Measurements from ENCODE around the gene NLGN1. TPM values are rescaled to one million over a fixed set of nuclear protein-coding genes. Genes with fewer than 3 reads are reported as not detected.

Gene NLGN1
- total RNA-seq, 4 donors from 2014 or later = 12.9 to 20.9 (median 18.0) TPM

DNA sequence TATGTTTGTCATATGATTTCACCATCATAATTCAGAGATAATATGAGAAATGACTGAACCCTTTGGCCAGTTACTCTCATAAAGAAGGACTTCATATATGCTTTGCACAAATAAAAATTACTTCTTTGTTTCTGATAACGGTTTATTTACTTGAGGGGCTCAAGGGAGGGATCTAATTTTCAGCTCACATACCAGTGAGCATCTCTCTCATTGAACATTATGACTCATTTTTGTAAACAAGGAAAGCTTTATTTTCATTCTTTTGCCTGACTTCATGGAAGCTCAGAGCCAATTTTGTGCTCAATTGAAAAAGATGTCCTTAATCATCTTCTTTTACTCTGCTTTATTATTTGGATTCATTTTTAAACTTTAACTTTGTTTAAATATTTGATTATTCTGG, 5.8 kb downstream of the NLGN1 start:
- intact Hi-C loops (cut with DNase I) = no loop called here
- no peak for TF ChIP-seq POLR2A (IDR thresholded peaks at IDR 0.05; ENCODE audit: low read depth)
- TF ChIP-seq POLR2AphosphoS5 (IDR thresholded peaks at IDR 0.05) = no peak
- no peak for TF ChIP-seq EP300 (IDR thresholded peaks at IDR 0.05)
- TF ChIP-seq, protein P1, sequence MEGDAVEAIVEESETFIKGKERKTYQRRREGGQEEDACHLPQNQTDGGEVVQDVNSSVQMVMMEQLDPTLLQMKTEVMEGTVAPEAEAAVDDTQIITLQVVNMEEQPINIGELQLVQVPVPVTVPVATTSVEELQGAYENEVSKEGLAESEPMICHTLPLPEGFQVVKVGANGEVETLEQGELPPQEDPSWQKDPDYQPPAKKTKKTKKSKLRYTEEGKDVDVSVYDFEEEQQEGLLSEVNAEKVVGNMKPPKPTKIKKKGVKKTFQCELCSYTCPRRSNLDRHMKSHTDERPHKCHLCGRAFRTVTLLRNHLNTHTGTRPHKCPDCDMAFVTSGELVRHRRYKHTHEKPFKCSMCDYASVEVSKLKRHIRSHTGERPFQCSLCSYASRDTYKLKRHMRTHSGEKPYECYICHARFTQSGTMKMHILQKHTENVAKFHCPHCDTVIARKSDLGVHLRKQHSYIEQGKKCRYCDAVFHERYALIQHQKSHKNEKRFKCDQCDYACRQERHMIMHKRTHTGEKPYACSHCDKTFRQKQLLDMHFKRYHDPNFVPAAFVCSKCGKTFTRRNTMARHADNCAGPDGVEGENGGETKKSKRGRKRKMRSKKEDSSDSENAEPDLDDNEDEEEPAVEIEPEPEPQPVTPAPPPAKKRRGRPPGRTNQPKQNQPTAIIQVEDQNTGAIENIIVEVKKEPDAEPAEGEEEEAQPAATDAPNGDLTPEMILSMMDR (IDR thresholded peaks at IDR 0.05) = no peak
- H3K36me3 ChIP-seq = no peaks in the 10 kb centered on the region
- H3K27ac ChIP-seq (replicated peaks in 1 of 4) = no peak overlapping the region
- 58% methylated on average over 1 of the region's 1 CpG for WGBS
- no peaks in the 10 kb centered on the region for H3K27me3 ChIP-seq
- peaks cover 0 to 27% (median 16%) of the 10 kb centered on the region in 4 donors for H3K4me1 ChIP-seq
- no peaks in the 10 kb centered on the region for H3K9me3 ChIP-seq
- H3K4me3 ChIP-seq = no peak overlapping the region
- no peak for DNase-seq (ENCODE audit: extremely low spot score)

DNA sequence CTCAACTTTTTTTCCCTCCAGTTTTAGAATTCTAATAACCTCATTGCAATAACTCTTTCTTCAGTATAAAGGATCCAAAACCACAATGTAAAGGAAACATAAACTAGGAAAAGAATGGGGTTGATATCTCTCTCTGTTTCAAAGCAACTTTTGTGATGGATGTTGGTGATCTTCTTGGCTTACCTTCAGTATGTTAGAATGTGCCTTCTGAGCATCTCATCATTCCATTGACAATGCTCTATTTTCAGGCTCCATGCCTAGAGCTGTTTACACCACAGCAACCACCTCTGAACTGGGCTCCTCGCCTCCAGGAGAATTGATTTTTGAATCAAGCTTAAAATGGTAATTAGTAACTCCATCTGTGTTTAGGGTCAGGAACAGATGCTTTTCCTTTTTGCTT, 6.6 kb downstream of the NLGN1 start:
- intact Hi-C loops (cut with DNase I) = no loop called here
- no peak overlapping the region for H3K4me3 ChIP-seq

DNA sequence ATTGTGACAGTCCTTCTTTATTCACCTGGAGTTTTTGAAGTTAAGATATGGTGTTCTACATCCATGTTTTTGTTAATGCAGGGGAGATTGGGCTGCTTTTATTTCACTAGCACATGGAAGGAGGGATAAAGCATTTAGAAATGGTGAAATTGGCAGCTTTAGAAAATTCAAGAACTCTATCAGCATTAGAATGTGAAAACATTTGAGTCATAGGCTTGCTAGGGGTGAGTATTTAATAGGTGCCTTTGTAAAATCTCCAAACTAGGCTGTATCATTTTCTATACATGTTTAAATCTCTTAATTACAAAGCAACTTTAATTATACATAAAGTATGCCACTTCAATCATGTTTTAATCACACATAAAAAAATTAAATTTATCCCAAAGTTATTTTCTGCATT, 12.9 kb downstream of the NLGN1 start:
- intact Hi-C loops (cut with DNase I) = loop anchor here (5.0 kb wide), 1 partner anchor 38 kb away; no protein-coding TSS in a partner anchor
- TF ChIP-seq, protein P1 (IDR thresholded peaks at IDR 0.05) = no peak
- TF ChIP-seq EP300 (IDR thresholded peaks at IDR 0.05) (no peak), POLR2AphosphoS5 (IDR thresholded peaks at IDR 0.05) (no peak), POLR2A (IDR thresholded peaks at IDR 0.05; ENCODE audit: low read depth) (no peak)
- Histone ChIP-seq H3K27ac (replicated peaks in 1 of 4) (no peak overlapping the region), H3K4me1 (peaks cover 6 to 17% (median 8%) of the 10 kb centered on the region in 4 donors), H3K9me3 (no peaks in the 10 kb centered on the region), H3K4me3 (no peak overlapping the region), H3K36me3 (no peaks in the 10 kb centered on the region), H3K27me3 (no peaks in the 10 kb centered on the region)
- DNase-seq (ENCODE audit: extremely low spot score) = no peak

More for the DNA sequence above, 6.6 kb downstream of the NLGN1 start:
- no peaks in the 10 kb centered on the region for H3K27me3 ChIP-seq
- peaks cover 0 to 20% (median 9%) of the 10 kb centered on the region in 4 donors for H3K4me1 ChIP-seq
- H3K27ac ChIP-seq (replicated peaks in 1 of 4) = no peak overlapping the region
- 100% methylated on average over 1 of the region's 1 CpG for WGBS
- TF ChIP-seq POLR2AphosphoS5 (IDR thresholded peaks at IDR 0.05) = no peak
- no peak for TF ChIP-seq EP300 (IDR thresholded peaks at IDR 0.05)
- TF ChIP-seq, protein P1 (IDR thresholded peaks at IDR 0.05) = no peak
- TF ChIP-seq POLR2A (IDR thresholded peaks at IDR 0.05; ENCODE audit: low read depth) = no peak
- H3K36me3 ChIP-seq = no peaks in the 10 kb centered on the region
- H3K9me3 ChIP-seq = no peaks in the 10 kb centered on the region
- no peak for DNase-seq (ENCODE audit: extremely low spot score)

DNA sequence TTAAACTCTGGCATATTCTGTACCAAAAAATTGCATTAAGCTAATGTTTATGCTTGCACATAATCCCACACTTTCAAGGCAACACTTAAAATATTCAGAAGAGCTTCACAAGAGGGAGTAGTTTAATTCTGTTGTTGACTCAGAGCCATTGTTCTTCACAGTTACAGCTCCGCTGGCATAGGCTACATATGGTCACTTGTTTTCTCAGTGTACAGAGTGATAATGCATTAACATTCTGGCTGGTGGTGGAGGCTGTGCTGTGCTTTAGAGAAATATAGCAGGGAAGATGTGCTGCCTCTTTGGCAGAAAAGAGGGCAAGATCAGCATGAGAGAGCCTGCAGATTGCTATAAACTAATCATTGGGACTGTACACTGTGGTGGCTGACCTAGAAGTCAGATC, 13.3 kb downstream of the NLGN1 start:
- Histone ChIP-seq H3K4me1 (peaks cover 6 to 17% (median 8%) of the 10 kb centered on the region in 4 donors), H3K36me3 (no peaks in the 10 kb centered on the region), H3K9me3 (no peaks in the 10 kb centered on the region), H3K27ac (replicated peaks in 1 of 4) (no peak overlapping the region), H3K4me3 (no peak overlapping the region), H3K27me3 (no peaks in the 10 kb centered on the region)
- WGBS = 71% methylated on average over 1 of the region's 1 CpG
- no peak for TF ChIP-seq POLR2AphosphoS5 (IDR thresholded peaks at IDR 0.05)
- TF ChIP-seq, protein P1 (IDR thresholded peaks at IDR 0.05) = no peak
- TF ChIP-seq EP300 (IDR thresholded peaks at IDR 0.05) = no peak
- TF ChIP-seq POLR2A (IDR thresholded peaks at IDR 0.05; ENCODE audit: low read depth) = no peak
- DNase-seq (ENCODE audit: extremely low spot score) = no peak
- intact Hi-C loops (cut with DNase I) = loop anchor here (5.0 kb wide), 1 partner anchor 39 kb away; no protein-coding TSS in a partner anchor
